OCI-LY7 (cell line): ENCODE data around the gene EIF5AL1.
"Not testable (repeated sequence)": the region's sequence is repeated elsewhere in the genome, so short reads cannot be mapped to it uniquely, and the experiment has no call there.

ENCODE experiments used
- CTCF ChIP-seq: fragments of 200-600 bp; sonication (generic); conservative IDR thresholded peaks from 2 replicates; pipeline ENCODE4 v1.5.1; 2014; ENCODE audit warnings: mild to moderate bottlenecking, antibody characterized with exemption, low read length, moderate library complexity, mixed read lengths
- EZH2phosphoT487 ChIP-seq: fragments of 200-600 bp; sonication (generic); IDR thresholded peaks from 2 replicates; pipeline ENCODE4 v1.6.1; 2018; ENCODE audit warnings: low read depth, borderline replicate concordance, mild to moderate bottlenecking, mixed run types, antibody characterized with exemption, low read length, moderate library complexity, mixed read lengths

DNA sequence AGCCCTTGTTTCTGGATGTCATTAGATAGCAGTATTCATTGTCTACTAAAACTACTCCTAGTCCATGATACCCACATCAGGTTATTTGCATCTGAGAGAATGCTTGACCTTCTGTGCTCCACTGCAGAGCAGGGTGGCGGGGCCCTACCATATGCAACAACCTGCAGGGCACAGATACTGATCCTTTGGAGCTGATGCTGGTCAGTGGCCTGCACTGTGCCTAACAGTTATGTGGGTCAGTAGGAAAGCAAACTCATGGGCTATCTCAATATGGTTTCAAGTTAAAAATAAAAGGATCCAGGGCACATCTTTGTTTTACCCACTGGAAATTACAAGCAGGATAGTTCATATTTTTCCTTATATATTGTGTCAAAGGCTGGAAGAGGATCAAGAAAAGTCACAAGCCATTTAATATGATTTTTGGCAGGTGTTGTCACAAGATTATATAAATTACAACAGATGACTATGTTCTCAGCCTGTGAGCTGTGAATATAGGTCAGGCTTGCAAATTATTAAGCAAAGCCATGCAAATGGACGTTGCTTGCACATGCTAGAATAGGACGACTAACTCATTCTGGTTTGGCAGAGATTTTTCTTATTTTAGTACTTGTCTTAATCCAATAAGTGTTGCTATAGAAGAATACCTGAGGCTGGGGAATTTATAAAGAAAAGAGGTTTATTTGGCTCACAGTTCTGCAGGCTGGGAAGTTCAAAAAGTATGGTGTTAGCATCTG, 32.8 kb downstream of the EIF5AL1 start:
- TF ChIP-seq CTCF, EZH2phosphoT487: not testable (repeated sequence)
